ENCODE data around the gene RABGEF1.

DNA sequence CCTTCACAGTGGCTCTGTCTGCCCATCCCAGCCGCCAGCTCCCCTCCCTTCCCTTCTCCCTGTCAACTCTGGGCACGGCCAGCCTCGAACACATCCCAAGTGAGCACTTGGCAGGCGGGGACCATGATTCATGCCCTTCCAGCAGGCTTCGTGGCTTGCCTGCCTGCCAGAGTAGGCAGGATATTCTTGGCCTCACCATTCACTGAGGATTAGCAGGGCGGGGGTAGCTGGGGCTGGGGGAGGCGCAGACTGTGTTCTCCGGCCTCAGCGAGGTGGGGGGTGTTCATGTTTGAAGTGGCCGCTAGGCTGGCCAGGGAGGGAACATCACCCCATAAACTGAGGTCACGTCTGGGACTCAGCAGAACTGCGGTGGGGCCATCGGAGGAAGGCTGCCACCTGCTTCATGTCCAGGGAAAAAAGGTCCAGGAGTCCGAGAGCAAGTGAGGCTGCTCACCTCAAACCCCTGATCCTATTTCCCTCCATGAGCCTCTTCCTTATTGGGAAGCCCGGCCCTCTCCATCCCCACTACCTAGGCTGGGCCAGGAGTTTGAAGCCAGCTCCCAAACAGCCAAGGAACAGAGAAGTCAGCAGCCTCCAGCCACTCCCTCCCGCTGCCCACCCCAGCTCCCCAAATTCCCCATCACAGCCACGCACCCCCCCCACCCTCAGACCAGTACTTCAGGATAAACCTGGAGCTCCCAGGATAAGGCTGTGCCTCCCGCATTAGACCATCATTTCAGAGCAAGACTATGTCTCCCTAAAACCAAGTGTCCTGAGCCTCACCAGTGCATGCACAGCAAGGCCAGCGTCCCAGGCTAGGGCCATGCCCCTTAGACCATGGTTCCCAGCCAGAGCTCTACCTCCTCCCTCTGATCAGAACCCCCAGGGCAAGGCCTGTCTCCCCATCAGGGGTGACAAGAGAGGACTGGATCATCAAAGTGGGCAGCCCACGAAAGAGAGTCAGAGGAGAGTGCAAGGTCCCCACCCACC, 42.8 kb upstream of the RABGEF1 start:
- TF ChIP-seq, protein P1, sequence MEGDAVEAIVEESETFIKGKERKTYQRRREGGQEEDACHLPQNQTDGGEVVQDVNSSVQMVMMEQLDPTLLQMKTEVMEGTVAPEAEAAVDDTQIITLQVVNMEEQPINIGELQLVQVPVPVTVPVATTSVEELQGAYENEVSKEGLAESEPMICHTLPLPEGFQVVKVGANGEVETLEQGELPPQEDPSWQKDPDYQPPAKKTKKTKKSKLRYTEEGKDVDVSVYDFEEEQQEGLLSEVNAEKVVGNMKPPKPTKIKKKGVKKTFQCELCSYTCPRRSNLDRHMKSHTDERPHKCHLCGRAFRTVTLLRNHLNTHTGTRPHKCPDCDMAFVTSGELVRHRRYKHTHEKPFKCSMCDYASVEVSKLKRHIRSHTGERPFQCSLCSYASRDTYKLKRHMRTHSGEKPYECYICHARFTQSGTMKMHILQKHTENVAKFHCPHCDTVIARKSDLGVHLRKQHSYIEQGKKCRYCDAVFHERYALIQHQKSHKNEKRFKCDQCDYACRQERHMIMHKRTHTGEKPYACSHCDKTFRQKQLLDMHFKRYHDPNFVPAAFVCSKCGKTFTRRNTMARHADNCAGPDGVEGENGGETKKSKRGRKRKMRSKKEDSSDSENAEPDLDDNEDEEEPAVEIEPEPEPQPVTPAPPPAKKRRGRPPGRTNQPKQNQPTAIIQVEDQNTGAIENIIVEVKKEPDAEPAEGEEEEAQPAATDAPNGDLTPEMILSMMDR (IDR thresholded peaks at IDR 0.05; ENCODE audit: extremely low read depth in 1 of 2, insufficient read depth in 1 of 2, low read depth in 1 of 2, low read length in 2 of 2), result no peak
- no peak for TF ChIP-seq POLR2A (IDR thresholded peaks at IDR 0.05; ENCODE audit: low read depth, low read length)

Measured in endothelial cell of umbilical vein (primary cell).